GM21825 (cell line): ENCODE data around the gene FCRL3.

ENCODE experiments used
- ATAC-seq: cut with Tn5 transposase; IDR thresholded peaks from one replicate; pipeline ENCODE4 v1.9.1; 2021; ENCODE audit warnings: mild to moderate bottlenecking, moderate library complexity; ENCODE audit not compliant: unreplicated experiment

The FCRL3 gene

GRCh38 chr1:157682710-157683437, 17.7 kb downstream of the FCRL3 start:
- no peak for ATAC-seq

DNA sequence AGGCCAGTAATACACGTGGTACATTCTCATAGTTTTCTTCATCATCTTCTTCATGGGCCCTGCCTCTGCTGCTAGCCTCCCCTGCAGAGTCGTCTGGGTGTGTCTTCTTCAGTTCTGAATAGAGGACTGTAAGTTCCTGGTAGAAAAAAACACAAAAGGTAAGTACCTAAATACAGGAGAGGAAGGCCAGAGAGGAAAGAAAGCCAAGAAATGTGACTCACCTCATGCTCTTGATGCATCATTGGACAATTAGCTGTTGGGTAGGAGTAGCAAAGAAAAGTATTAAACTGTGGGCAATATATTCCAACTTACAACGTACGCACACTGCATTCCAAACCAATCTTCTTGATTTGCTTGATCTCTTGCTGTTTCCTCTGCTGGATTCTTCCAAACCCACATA, 21.8 kb downstream of the FCRL3 start:
- no peak for ATAC-seq

GRCh38 chr1:157673008-157673407, 27.6 kb downstream of the FCRL3 start:
- no peak for ATAC-seq

GRCh38 chr1:157671895-157672294, 28.7 kb downstream of the FCRL3 start:
- no peak for ATAC-seq

DNA sequence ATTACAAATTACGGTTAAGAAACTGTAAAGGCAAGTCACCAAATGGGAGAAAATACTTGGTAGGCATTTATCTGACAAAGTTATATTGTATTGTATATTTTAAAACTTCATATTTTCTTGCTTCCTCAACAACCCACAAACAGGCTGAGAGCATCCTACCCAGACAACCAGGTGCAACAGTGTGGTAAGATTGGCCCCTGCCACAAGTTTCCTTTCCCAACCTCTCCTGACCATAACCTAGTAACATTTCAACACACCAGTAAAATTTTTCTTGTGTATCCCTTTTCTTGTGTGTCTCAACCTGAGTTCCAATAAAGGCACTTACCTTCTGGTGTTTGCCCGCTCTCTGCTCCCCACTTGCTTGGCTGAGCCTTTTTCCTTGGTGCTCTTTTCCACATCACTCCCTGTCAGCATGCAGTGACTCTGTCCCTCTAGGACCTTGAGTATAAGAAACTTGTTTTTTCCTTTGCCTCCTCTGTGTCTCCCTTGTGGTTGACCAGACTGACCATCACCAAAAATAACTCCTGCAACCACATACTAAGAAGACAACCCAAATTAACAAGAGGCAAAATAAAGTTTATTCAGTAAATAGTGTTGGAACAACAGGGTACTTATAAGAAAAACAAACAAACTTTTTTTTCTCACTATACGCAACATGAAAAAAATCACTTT, 40.9 kb downstream of the FCRL3 start:
- ATAC-seq = no peak

DNA sequence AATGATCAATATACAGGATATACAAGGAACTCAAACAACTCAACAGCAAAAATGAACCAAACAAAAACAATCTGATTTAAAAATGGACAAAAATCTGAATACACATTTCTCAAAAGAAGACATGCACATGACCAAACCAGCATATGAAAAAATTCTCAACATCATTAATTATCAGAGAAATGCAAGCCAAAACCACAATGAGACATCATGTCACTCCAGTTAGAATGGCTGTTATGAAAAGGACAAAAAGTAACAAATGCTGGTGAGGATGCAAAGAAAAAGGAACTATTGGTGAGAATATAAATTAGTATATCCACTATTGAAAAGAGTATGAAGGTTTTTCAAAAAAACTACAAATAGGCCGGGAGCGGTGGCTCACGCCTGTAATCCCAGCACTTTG, 42.0 kb downstream of the FCRL3 start:
- ATAC-seq = no peak

DNA sequence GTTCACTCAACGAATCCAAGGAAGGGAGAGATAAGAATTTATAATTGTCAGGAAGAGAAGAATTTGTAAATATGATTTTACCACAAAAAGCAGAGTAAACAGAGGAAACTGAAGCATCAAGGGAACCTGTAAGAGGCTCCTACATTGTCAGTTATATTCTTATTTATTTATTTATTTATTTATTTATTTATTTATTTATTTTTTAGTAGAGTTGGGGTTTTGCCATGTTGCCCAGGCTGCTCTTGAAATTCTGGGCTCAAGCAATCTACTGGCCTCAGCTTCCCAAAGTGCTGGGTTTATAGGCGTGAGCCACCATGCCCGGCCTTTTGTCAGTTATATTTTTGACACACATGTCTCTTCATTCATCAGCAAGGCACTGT, 47.1 kb downstream of the FCRL3 start:
- ATAC-seq = peak; percentile 13

DNA sequence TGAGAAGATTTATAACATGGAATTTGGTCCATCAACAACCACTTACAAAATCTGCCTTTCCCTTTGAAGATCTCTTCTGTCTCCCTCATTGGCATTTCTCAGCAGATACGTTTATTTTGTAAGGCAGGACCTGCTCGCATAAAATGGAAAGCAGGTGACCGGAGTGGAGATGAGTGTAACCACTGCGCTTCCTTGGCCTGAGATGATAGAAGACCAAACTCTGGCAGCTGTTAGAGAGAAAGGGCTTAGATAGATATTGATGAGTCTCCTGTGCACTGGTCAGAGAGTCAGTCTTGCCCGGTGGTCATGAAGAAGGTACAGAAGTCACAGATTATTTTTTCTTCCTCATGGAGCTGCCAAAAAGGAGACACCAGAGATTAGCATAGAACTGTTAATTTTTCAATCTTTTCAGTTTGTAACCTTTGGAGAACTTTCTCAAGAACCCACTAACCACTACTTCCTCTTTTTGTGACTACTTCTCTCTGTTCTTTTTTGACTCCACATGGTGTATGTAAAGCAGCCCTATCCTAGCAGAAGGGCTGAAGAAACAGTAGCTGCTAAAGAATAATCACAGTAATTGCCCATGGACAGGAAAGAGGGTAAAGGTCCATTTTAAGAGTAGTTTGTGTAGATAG, 47.6 kb downstream of the FCRL3 start:
- ATAC-seq = peak; percentile 97

- no peak for ATAC-seq
Measured at GRCh38 chr1:157648317-157648716, 52.3 kb downstream of the FCRL3 start.

DNA sequence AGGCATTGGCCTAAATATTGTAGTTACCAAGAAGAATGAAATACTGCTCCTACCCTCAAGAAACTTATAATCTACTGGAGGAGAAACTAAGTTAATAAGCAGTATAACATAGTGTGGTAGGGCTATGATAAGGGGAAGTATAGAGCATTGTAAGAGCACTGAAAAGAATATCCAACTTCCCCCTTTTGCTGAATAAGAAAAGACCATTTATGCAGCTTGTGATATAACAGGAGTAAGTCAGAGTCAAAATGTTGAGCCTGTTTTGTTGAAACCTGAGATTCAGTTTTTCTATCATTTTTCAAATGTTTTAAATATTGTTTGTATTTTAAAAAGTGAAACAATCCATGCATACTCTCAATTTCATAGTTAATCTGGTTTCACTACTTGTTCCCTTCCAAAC, 54.4 kb downstream of the FCRL3 start:
- no peak for ATAC-seq

DNA sequence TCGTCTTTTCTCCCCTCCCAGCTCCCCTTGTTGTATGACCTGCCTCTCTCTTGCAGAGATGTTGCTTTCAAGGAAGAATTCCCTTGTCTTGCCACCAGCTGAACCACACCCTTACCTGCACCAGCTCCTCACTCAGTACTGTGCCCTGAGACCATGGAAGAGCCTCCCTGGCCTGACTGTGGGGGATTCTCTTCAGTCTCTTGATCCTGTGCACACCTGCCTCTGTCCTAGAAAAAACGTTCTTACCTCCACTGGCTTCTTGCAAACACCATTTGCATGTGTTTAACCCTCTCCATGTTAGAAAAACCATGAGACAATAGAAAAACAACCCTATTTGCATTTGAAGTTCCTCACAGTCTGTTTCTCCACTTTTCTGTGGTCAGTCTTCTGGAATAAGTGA, 59.4 kb downstream of the FCRL3 start:
- ATAC-seq = no peak

DNA sequence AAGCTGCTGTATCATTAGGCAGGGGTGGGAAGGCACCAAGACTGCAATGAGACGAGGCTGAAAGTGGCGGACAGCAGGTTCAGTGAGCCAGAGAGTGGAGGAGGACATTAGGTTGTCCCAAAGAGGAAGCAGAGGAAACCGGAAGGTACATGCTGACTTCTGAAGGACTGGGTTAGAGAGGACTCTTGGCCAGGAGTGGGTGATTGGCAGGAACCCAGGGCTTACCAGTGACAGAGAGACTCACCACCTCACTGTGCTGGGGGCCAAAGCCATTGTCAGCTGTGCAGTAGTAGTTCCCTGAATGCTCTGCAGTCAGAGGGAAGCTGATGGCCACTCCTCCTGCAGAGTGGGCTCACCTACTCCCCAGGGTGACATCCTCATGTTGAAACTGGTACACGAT, 60.8 kb downstream of the FCRL3 start:
- ATAC-seq = no peak

DNA sequence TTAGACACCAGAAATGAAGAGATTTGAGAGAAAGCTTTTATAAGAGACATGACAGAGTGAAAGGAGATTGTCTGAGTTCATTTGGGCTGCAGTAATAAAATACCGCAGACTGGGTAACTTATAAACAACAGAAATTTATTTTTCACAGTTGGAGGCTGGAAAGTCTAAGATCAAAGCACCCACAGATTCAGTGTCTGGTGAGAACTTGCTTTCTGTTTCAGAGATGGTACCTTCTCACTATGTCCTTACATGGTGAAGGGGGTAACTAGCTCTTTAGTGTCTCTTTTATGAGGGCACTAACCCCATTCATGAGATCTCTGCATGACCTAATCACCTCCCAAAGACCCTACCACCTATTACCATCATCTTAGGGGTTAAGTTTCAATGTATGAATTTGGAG, 71.8 kb downstream of the FCRL3 start:
- no peak for ATAC-seq
